ENCODE measurements around the gene TTC6.

Gene TTC6

GRCh38 chr14:37597914-37598746 is 2.7 kb downstream of the TTC6 start:
- no peak for DNase-seq (ENCODE audit: low read depth in 2 of 3, low spot score in 2 of 3)

- no peak for DNase-seq (ENCODE audit: low read depth in 2 of 3, low spot score in 2 of 3)
These were observed 3.5 kb downstream of the TTC6 start for GRCh38 chr14:37598747-37599506.

- no peak for DNase-seq (ENCODE audit: low read depth in 2 of 3, low spot score in 2 of 3)
These were observed 4.3 kb downstream of the TTC6 start for GRCh38 chr14:37599507-37600368.

DNA sequence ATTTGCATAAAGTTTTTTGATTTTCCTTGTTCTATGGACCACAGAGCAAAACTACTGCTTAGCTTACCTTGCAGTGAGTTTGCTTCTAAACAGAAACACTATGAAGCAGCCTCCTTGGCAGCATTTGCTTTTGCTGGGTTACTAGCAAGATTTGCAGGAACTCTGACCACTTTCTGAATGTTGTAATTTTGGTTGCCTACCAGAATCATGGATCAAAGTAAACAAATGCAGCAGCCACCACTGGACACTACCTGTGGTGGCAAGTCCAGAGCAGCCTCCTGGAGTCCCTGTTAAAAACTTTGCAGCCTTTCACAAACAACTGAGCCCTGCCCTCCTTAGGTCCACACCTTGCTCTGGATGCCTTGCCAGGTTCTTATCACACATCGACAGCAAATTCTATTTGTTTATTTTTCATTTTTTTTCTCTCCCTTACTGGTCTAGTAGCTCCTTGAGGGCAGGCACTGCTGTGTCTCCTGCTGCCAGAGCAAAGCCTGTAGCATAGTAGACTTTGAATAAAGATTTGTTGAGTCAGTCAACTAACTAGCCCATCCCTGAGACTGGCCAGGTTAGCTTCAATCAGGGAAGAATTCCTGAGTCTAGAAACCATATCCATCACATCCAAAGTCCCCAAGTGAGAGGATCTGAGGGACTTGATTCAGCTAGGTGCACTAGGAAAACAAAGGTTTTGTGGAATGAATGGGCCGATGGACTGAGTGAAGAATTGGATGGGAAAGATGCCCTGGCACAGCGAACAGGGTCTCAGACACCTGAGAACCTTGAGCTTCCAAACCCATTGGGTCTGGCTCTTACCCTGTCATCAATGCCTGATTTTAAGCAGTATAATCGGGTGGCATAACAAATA is 5.7 kb downstream of the TTC6 start:
- DNase-seq (ENCODE audit: low read depth in 2 of 3, low spot score in 2 of 3): no peak

DNA sequence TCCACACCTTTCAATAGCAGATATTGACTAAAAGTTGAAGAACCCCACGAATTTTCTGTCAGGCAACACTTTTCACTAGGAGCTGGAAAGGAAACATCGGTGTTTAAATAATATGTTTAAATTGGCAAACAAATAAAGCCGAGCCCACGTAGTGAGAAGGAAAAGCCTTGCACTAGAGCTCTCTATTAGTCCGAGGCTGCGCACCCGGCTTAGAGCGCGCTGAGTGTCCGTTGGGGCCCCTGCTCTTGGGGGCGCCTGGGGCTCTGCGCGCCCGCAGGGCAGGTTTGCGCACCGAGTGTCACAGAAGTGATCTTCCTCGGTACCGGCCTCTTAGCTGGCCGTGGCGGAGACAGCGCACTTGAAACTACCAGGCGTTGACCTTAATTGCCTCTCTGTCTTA is 6.4 kb downstream of the TTC6 start:
- no peak for DNase-seq (ENCODE audit: low read depth in 2 of 3, low spot score in 2 of 3)

- DNase-seq (ENCODE audit: low read depth in 2 of 3, low spot score in 2 of 3): no peak
These were observed 7.4 kb downstream of the TTC6 start for GRCh38 chr14:37602605-37603453.

DNA sequence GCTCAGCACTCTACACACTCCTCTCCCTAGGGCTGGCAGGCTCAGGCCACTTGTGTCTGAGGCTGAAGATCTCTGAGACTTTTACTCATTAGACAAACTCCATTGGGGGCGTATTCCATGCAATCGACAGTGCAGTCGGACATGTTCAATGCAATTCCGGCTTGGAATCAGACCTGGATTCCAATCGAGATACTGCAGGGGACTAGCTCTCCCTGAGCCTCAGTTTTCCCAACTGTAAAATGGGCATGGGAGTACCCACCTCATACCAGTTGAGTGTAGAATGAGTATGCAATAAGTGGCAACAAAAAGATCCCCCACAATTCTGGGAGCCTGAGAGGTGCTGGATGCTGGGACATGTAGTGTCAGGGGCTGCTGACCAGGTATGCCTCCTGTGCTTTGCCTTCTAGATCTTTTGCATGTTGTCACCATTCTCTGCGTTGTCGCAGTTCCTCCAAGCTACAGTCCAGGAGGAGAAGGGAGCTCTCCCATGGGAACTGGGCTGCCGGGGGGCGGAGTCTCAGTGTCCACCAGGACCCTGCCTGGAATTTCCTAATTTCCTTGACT is 8.3 kb downstream of the TTC6 start:
- DNase-seq (ENCODE audit: low read depth in 2 of 3, low spot score in 2 of 3): no peak

DNA sequence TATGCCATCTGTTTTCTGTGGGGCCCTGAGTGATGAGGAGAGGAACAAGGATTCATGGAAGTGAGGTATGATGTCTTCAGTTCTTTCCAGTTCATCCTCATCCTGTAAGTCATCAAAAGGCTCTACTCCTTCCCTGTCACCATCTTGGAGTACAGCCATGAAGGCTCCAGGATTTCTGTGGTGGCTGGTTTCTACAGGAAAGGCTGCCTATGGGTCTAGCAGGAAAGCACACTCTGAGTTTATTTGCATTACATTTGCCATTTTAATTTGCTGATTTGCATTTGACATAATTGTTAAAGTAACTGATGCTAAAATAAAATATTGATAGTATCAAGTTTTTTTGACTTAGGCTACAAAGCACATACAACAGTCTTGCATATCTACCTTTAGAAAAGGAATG is 11.2 kb downstream of the TTC6 start:
- no peak for DNase-seq (ENCODE audit: low read depth in 2 of 3, low spot score in 2 of 3)

- no peak for DNase-seq (ENCODE audit: low read depth in 2 of 3, low spot score in 2 of 3)
These were observed 13.2 kb downstream of the TTC6 start for GRCh38 chr14:37608649-37609048.

DNA sequence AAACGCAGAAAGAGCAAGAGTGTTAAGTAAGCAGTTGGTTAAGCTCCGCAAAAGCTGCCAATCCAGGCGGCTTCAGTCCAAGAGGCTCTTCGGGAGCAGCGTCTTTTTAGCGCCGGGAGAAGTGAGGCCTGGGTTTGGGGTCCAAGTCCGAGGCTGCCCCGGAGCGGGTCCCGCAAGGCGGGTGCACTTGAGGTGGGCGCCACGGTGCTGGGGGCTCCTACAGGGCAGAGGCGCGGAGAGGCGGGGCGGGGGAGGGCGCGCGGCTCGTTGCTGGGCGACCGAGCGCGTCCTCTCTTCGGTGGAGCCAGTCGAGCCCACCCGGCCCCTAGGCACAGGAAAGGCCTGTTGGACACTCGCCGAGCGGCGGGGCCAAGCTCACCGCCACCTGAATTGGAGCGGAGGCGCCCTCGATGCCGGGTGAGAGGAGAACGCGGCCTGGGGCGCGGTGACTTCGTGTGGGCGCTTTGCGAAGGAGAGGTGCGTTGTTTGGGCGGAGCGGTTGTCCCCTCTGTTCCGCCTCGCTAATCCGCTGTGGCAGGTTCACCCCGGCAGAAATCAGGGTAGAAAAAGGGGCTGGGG is 15.6 kb downstream of the TTC6 start:
- no peak for DNase-seq (ENCODE audit: low read depth in 2 of 3, low spot score in 2 of 3)

DNA sequence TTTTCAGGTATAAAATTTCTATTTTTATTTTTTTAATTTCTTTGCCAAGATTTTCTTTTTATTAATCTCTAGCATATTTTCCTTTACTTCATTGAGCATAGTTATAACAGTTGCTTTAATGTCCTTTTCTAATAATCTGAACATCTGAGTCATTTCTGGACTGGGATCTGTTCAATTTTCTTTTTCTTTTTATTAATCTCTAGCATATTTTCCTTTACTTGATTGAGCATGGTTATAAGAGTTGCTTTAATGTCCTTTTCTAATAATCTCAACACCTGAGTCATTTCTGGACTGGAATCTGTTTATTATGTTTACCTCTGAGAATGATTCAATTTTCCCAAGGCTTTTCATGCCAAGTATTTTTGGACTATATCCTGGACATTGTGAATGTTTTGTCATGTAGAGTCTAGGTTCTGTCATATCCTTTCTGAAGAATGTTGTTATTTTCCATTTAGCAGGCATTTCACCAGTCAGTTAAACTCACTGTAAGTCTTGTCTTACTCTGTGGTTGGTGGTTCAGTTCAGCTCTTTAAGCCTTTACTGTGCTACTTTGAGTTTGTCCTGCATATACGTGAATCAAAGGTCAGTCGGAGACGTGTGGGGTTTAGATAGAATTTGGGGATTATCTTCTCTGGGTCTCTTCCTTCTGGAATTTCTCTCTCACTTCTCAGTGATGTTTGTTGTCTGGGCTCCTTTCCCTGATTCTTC is 20.3 kb downstream of the TTC6 start:
- DNase-seq (ENCODE audit: low read depth in 2 of 3, low spot score in 2 of 3): no peak

DNA sequence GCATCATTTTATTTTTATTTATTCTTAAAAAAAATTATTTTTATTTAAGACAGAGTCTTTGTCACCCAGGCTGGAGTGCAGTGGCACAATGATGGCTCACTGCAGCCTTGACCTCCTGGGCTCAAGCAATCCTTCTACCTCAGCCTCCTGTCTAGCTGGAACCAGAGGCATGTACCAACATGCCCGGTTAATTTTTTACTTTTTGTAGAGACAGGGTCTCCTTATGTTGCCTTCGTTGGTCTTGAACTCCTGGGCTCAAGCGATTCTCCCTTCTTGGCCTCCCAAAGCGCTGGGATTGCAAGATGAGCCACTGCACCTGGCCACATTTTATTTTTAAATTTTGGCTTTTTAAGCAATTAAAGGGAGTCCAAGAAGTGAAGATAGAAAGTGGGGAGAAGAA is 21.4 kb downstream of the TTC6 start:
- DNase-seq (ENCODE audit: low read depth in 2 of 3, low spot score in 2 of 3): no peak

DNA sequence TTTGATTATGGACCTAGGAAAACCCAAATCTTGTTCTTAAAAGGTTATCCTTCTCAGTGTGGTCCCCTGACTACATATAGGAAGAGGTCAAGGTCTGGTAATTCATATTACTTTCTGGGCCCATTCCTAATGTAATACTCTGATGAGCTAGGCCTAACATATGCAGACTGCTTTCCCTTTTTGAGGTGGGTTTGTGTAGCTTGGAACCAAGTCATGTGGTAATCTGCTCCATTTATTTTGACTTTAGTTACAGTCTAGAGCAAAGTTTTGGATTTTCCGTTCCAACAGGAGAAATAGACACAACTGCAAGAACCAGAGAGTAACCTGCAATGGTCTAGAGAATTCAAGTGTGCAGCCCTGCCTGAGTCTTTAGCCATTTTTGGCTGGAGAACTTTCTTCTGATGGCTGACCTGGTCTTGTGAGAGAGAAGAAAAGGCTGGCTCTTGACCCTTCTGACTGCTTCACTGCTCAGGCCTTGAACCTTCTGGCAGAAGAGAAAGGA is 22.5 kb downstream of the TTC6 start:
- no peak for DNase-seq (ENCODE audit: low read depth in 2 of 3, low spot score in 2 of 3)

DNA sequence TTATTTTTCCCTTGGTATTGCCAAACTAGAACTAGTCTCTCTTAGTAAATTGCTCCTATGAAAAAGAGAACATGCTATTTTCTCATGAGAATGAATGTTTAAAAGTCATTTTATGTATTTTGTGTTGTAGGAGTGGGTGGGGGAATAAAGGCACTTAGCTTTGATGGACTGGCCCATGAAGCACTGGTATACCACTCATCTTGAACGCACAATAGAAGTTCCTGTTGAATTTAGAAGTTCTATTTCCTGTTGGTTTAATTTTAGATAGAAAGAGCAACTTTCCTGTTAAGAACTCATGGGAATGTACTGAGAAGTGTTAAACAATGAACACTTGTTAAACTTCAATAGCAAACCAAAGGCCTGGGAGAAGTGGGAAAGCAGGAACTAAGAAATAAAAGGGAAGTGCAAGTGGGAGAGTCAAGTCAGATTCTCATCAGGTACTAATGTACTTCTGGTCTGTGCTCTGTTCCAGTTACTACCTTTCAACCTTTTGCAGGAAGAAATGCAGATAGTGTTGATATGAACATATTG is 23.1 kb downstream of the TTC6 start:
- DNase-seq (ENCODE audit: low read depth in 2 of 3, low spot score in 2 of 3): no peak

DNA sequence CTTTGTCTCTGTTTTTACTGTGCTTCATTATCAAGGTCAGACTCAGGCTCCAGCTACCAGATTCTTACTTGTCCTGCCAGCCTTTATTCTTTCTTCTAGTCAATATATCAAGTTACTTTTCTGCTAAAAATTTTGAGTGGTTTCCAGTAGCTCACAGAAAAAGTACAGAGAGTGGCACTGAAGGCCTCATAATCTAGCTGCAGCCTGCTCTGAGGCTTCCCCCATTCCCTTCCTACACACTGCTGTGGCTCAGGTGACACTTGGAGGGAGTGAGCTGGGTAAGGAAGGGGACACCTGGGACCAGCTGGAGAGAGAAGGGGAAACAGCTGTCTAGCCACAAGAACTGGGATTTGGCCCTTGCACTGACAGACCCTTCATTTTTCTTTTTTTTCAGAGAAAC is 25.4 kb downstream of the TTC6 start:
- no peak for DNase-seq (ENCODE audit: low read depth in 2 of 3, low spot score in 2 of 3)

GRCh38 chr14:37622231-37622923 is 26.9 kb downstream of the TTC6 start:
- no peak for DNase-seq (ENCODE audit: low read depth in 2 of 3, low spot score in 2 of 3)

DNA sequence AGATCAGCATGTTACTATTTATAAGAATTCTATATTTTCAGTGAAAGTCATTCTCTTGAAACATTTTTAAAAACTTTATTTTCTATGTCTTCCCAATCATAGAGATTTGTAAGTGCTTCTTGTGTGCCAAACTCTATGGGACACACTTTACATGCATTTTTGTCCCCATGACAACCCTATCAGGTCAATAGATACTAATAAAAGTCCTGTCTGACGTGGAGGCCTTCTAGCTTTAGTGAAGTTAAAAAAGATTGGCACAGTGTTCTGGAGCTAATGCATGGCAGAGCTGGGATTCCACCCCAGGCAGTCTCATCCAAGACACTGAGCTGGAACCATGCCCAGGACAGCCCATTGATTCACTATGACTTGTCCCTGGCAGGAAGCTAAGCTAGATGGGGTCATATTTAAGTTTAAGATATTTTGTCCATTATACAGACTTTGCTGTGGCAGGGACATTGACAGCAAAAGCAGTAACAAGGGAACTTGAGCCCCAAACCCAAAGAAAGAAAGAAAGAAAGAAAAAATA is 28.1 kb downstream of the TTC6 start:
- no peak for DNase-seq (ENCODE audit: low read depth in 2 of 3, low spot score in 2 of 3)

Data from activated CD8-positive, alpha-beta memory T cell treated with anti-CD3 and anti-CD28 coated beads for 48 hours (primary cell).